Stimulated activated CD4-positive, alpha-beta T cell treated with anti-CD3 and anti-CD28 coated beads, Interleukin-12 subunit alpha, Interleukin-12 subunit beta, amount 100 ng/mL, for 24 hours (primary cell): ENCODE measurements around the gene NPHP1.
"Not testable (repeated sequence)": the region's sequence is repeated elsewhere in the genome, so short reads cannot be mapped to it uniquely, and the experiment has no call there.

ENCODE experiments used
- DNase-seq, 2 experiments: peaks; one replicate each; pipeline ENCODE4 v3.0.0-alpha.2; 2020; ENCODE audit warnings: low read depth in 2 of 2

The NPHP1 gene

GRCh38 chr2:110104025-110104771 lies 100.6 kb downstream of the NPHP1 start:
- DNase-seq, result no peak

- no peak for DNase-seq
Observed at GRCh38 chr2:110103061-110103961, 101.5 kb downstream of the NPHP1 start.

- no peak for DNase-seq
Observed at GRCh38 chr2:110101901-110102803, 102.7 kb downstream of the NPHP1 start.

GRCh38 chr2:110101280-110101844 lies 103.5 kb downstream of the NPHP1 start:
- no peak for DNase-seq

GRCh38 chr2:110100880-110101279 lies 103.9 kb downstream of the NPHP1 start:
- DNase-seq, result not testable (repeated sequence)

- DNase-seq, result no peak
Observed at GRCh38 chr2:110100480-110100879, 104.3 kb downstream of the NPHP1 start.

- no peak for DNase-seq
Observed at GRCh38 chr2:110099471-110100225, 105.2 kb downstream of the NPHP1 start.

GRCh38 chr2:110099038-110099425 lies 105.8 kb downstream of the NPHP1 start:
- DNase-seq, result no peak

- DNase-seq, result no peak
Observed at GRCh38 chr2:110097506-110098220, 107.2 kb downstream of the NPHP1 start.

- DNase-seq, result no peak
Observed at GRCh38 chr2:110095994-110096633, 108.7 kb downstream of the NPHP1 start.

GRCh38 chr2:110094884-110095534 lies 109.8 kb downstream of the NPHP1 start:
- not testable (repeated sequence) for DNase-seq

- DNase-seq, result not testable (repeated sequence)
Observed at GRCh38 chr2:110093924-110094323, 110.9 kb downstream of the NPHP1 start.

GRCh38 chr2:110090164-110090563 lies 114.6 kb downstream of the NPHP1 start:
- DNase-seq, result not testable (repeated sequence)

- not testable (repeated sequence) for DNase-seq
Observed at GRCh38 chr2:110083757-110084156, 121.1 kb downstream of the NPHP1 start.

GRCh38 chr2:110083162-110083561 lies 121.7 kb downstream of the NPHP1 start:
- DNase-seq, result not testable (repeated sequence)

GRCh38 chr2:110078104-110078503 lies 126.7 kb downstream of the NPHP1 start:
- not testable (repeated sequence) for DNase-seq

GRCh38 chr2:110075896-110076295 lies 128.9 kb downstream of the NPHP1 start:
- DNase-seq, result not testable (repeated sequence)
